Measurements from ENCODE around the gene ARR3.

DNA sequence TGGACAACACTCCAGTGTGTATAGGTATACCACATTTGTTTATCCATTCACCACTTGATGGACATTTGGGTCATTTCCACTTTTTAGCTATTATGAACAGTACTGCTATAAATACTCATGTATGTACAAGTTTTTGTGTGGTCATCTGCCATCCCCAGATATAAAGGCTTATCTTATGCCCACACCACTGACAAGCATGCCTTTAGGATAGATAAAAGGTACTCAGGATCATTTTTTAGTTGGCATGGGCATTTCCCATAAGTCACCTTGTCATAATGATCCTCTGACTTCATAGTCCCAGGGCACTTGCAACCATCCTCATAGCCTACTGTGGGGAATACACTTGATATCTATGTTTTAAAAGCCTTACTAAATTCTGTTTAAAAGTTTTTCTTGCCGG lies 27.4 kb upstream of the ARR3 start:
- TF ChIP-seq, protein P1, sequence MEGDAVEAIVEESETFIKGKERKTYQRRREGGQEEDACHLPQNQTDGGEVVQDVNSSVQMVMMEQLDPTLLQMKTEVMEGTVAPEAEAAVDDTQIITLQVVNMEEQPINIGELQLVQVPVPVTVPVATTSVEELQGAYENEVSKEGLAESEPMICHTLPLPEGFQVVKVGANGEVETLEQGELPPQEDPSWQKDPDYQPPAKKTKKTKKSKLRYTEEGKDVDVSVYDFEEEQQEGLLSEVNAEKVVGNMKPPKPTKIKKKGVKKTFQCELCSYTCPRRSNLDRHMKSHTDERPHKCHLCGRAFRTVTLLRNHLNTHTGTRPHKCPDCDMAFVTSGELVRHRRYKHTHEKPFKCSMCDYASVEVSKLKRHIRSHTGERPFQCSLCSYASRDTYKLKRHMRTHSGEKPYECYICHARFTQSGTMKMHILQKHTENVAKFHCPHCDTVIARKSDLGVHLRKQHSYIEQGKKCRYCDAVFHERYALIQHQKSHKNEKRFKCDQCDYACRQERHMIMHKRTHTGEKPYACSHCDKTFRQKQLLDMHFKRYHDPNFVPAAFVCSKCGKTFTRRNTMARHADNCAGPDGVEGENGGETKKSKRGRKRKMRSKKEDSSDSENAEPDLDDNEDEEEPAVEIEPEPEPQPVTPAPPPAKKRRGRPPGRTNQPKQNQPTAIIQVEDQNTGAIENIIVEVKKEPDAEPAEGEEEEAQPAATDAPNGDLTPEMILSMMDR (IDR thresholded peaks at IDR 0.05), result no peak
- TF ChIP-seq POLR2A (IDR thresholded peaks at IDR 0.05), result no peak
